Measurements from ENCODE around the gene FOCAD.

DNA sequence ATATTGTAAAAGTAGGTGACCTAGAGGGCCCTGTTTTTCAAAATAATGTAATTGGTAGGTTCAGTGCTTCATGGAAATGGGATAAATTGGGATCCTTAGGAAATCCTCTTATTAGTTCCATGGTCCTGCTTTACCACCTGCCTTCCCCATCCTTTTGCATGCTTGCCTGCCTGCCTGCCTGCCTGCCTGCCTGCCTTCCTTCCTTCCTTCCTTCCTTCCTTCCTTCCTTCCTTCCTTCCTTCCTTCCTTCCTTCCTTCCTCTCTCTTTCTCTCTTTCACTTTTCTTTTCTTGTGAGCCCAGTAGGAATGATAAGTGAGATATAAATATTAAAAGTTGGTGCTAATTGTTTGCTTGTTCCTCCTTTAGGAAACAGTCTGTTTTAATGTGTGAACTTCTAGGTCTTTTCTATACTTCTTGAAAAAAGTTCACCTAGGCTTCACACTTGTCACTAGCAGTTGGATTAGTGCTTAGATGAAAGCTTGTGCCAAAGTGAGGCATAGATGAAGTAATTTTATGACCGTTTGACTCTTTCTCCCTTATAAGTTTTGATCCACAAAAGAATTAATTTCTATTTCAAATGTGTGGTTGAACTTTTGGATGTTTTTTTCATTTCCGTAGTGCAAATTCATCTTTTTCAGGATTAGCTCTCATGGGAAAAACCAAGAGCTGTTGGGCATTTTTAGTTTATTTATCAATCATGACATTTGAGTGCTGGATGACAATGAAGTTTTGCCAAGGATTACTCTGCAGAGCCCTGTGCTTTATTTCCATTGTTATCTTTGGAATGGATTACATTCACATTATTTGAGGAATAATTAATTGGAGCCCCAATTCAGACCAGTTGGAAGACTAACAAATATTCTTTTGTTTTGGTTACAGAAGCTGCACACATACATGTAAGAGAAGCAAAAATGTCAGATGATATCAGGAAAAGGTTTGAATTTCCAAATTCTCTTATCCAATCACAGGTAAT, 30.7 kb downstream of the FOCAD start:
- TF ChIP-seq, protein P1, sequence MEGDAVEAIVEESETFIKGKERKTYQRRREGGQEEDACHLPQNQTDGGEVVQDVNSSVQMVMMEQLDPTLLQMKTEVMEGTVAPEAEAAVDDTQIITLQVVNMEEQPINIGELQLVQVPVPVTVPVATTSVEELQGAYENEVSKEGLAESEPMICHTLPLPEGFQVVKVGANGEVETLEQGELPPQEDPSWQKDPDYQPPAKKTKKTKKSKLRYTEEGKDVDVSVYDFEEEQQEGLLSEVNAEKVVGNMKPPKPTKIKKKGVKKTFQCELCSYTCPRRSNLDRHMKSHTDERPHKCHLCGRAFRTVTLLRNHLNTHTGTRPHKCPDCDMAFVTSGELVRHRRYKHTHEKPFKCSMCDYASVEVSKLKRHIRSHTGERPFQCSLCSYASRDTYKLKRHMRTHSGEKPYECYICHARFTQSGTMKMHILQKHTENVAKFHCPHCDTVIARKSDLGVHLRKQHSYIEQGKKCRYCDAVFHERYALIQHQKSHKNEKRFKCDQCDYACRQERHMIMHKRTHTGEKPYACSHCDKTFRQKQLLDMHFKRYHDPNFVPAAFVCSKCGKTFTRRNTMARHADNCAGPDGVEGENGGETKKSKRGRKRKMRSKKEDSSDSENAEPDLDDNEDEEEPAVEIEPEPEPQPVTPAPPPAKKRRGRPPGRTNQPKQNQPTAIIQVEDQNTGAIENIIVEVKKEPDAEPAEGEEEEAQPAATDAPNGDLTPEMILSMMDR (conservative IDR thresholded peaks at IDR 0.05 in 1 of 2, IDR thresholded peaks at IDR 0.05 in 1 of 2; ENCODE audit: low read depth in 1 of 2, low read length in 2 of 2): no peak
- no peak for TF ChIP-seq EZH2 (IDR thresholded peaks at IDR 0.05; ENCODE audit: low read length, missing control alignments)

Measured in fibroblast of lung (primary cell).